Astrocyte of the hippocampus (primary cell): Measurements from ENCODE around the gene ZNF205.
"Not testable (repeated sequence)": the region's sequence is repeated elsewhere in the genome, so short reads cannot be mapped to it uniquely, and the experiment has no call there.

Source experiments
- DNase-seq: peaks from one replicate; pipeline ENCODE4 v3.0.0; 2011; ENCODE audit warnings: low read depth, low spot score

The ZNF205 gene

GRCh38 chr16:3112058-3112880, at the start of gene ZNF205:
ZNF205 (plus strand) TSS chr16:3112586; CDS start chr16:3113431, 845 bp downstream.
- peak; percentile 83 for DNase-seq

DNA sequence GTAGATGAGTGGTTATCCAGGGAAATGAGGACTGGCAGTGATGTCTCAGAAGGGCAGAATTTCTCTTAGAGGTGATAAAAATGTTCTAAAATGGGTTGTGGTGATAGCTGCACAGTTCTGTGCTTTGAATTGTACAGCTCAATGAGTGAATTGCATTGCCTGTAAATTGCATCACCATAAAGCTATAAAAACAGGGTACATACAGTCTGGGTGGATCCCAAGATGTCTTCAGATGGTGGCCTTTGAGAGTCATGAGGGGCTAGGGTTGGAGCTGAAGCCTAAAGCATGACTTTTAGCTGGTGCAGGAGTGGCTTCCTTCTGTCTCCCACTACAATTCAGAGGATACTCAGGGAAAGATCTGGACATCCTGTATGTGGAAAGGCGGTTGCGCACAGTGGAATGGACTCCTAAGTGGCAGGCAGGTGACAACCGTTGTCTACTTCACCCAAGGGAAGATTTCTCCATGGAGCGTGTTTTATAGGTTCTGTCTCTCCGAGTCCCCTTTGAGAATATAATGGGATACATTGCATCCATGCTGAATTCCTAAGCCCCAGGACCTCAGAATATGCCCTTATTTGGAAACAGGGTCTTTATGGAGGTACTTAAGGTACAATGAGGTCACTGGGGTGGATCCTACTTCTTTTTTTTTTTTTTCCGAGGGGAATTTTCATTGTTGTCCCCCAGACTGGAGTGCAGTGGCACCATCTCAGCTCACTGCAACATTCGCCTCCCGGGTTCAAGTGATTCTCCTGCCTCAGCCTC, 48.6 kb upstream of the ZNF205 start:
- DNase-seq, result no peak

GRCh38 chr16:3065069-3065741, 47.2 kb upstream of the ZNF205 start, which contains the start of gene IL32:
IL32 (plus strand) TSS chr16:3065640; CDS start chr16:3065812, 172 bp downstream.
- DNase-seq, result peak; percentile 85

DNA sequence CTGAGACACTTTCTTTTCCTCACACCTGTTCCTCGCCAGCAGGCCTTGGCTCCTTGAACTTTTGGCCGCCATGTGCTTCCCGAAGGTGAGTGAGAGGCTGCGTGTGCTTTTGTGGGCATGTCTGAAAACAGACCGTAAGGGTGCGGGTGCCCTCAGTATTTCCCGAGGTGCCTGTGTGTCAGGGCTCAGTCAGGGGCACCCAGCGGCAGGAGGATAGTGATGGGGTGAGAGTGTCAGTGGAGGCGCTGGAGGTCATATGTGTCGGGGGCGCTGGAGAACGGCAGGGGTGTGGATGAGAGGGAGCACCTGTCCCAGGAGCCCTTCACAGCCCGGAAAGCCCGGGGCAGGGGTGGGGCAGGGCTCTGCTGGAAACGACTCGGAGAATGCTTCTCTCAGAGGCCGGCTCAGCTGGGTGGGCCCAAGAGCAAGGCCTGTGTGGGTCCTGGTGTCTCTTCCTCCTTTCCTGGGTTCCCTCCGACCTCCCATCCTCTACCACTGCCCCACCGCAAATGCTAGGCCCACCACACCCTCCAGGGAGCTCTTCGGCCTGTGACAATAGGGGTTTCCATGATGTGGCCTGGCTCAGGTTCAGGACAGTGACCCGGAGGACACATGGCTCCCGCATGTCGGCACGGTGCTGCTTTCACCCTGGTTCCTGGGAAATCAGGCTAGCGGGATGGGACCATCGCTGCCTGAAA, 46.5 kb upstream of the ZNF205 start:
- no peak for DNase-seq

DNA sequence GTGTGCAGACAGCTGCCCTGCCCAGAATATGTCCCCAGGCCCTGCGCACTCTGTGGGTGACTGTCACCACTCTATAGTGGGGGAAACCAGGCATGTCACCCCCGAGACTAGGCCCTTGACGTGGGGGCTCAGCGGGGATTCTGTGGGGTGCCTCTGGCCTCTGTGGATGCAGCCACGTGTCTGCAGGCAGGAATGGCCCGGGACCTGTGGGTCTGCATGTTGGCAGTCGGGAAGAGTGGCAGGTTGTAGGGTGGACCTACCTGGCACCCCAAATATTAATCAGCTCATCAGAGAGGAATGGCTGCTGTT, 46.0 kb upstream of the ZNF205 start:
- no peak for DNase-seq

- DNase-seq, result no peak
Measured at GRCh38 chr16:3068487-3068886, 43.9 kb upstream of the ZNF205 start.

- not testable (repeated sequence) for DNase-seq
Measured at GRCh38 chr16:3069146-3069545, 43.2 kb upstream of the ZNF205 start.

DNA sequence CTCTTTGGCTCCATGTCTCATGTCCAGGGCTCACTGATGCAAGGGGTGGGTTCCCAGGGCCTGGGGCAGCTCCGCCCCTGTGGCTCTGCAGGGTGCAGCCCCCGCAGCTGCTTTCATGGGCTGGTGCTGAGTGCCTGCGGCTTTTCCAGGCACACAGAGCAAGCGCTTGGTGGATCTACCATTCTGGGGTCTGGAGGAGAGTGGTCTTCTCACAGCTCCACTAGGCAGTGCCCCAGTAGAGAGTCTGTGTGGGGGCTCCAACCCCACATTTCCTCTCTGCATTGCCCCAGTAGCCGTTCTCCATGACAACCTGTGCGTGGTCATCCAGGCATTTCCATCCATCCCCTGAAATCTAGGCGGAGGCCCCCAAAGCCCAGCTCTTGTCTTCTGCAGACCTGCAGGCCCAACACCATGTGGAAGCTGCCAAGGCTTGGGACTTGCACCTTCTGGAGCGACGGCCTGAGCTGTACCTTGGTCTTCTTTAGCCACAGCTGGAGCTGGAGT, 41.7 kb upstream of the ZNF205 start:
- DNase-seq, result no peak

DNA sequence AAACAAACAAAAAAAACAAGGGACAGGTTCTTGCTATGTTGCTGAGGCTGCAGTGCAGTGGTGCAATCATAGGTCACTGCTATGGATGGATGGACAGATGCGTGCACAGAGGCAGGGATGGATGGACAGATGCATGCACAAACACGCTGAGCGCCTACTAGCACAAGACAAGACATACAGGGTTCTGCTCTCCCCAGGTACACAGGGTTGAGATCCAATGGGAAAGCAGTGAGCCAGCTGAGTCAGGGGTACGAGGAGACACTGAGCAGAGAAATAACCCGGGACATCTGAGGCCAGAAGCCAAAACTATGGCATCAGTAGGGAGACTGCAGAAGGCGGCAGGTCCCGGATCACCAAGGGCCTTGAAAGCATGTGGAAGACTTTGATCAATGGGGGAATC, 40.7 kb upstream of the ZNF205 start:
- no peak for DNase-seq

- DNase-seq, result not testable (repeated sequence)
Measured at GRCh38 chr16:3072148-3072547, 40.2 kb upstream of the ZNF205 start.

GRCh38 chr16:3072576-3073263, 39.7 kb upstream of the ZNF205 start:
- DNase-seq, result not testable (repeated sequence)

- DNase-seq, result no peak
Measured at GRCh38 chr16:3073448-3073847, 38.9 kb upstream of the ZNF205 start.

DNA sequence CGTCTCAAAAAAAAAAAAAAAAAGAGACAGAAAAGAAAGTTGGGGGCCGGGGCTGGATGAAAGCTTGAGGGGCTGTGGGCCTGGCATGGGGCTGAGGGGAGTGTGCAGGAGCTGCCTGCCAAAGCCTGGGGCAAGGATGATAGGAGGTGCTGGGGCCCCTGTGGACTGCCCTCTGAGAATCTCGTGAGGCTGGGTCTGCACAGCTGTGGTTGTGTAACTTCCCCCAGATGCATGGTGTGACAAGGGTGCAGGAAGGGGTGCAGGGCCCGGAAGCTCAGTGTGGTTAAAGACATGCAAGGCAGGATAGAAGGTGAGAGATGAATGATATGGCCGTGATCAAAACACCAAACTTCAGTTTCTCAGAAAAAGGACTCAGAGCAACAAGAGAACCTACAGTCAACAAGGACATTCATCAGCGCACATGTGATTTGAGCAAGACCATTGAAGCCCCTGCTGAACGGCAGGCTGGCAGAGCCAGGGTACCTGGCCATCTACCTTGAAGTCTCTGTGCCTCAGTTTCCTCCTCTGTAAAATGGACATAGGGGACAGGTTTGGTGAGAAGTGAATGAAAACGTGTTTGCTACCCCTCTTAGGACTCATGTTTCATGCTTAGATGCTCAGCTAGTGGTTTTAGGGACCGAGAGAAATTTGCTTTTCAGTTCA, 37.4 kb upstream of the ZNF205 start:
- DNase-seq, result no peak

DNA sequence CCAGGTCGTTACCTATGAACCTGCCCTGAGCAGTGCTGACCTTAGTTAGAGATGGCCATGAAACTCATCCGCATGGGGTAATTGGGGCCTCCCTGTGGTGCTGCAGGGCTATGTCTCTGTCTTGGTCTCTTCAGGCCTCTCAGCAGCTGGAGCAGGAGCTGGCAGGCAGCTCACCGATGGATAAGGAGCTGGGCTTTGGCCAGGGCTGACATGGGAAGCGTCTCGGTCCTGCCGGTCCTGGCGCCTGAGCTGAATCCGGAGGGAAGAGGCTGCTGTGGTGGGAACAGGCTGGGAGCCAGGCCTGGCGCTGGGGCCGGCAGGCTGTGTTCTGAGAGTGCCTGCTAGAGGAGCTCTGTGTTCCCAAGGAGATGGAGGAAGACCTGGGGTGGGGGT, 36.9 kb upstream of the ZNF205 start:
- DNase-seq, result no peak

DNA sequence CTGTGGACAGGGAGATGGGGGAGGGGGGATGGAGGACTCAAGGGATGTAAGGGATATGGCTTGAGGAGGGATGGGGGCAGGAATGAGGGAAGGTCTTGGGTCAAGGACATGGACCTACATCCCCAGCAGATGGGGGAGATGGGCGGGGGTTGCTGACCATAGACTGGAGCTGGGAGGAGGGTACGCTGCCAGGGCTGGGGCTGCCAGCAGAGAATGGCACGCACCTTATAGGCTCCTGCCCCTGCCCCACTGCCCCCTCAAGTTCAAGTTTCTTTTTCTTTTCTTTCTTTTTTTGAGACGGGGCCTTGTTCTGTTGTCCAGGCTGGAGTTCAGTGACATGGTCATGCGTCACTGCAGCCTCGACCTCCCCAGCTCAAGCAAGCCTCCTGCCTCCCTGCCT, 36.4 kb upstream of the ZNF205 start:
- DNase-seq, result not testable (repeated sequence)

- no peak for DNase-seq
Measured at GRCh38 chr16:3076577-3076976, 35.8 kb upstream of the ZNF205 start.

- no peak for DNase-seq
Measured at GRCh38 chr16:3080024-3080423, 32.4 kb upstream of the ZNF205 start.

DNA sequence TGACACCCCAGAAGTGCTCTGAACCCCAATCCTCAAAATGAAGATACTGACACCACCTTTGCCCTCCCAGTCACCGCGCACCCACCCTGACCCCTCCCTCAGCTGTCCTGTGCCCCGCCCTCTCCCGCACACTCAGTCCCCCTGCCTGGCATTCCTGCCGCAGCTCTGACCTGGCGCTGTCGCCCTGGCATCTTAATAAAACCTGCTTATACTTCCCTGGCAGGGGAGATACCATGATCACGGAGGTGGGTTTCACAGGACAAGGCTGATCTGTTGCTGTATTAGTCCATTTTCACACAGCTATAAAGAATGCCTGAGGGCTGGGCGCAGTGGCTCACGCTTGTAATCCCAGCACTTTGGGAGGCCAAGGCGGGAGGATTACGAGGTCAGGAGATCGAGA, 30.4 kb upstream of the ZNF205 start:
- not testable (repeated sequence) for DNase-seq

DNA sequence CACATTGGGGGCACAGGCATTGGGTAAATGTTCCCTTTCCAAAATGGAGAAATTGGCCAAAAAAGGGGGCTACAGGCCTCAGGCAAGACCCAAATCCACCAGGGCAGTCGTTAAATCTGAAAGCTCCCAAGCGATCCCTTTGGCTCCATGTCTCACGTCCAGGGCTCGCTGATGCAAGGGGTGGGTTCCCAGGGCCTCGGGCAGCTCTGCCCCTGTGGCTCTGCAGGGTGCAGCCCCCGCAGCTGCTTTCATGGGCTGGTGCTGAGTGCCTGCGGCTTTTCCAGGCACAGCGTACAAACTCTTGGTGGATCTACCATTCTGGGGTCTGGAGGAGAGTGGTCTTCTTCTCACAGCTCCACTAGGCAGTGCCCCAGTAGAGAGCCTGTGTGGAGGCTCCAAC, 29.0 kb upstream of the ZNF205 start:
- DNase-seq, result not testable (repeated sequence)

DNA sequence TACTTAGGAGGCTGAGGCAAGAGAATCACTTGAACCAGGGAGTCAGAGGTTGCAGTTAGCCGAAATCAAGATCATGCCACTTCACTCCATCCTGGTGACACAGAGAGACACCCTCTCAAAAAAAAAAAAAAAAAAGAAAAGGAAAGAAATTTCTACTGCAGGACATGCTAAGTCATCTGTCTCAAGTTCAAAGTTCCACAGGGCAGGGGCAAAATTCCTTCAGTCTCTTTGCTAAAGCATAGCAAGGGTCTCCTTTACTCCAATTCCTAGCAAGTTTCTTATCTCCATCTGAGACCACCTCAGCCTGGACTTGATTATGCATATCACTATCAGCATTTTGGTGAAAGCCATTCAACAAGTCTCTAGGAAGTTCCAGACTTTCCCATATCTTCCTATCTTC, 27.9 kb upstream of the ZNF205 start:
- no peak for DNase-seq
